PC-3 (cell line): ENCODE data around the gene CBFA2T3. TPM values are rescaled to one million over a fixed set of nuclear protein-coding genes. Genes with fewer than 3 reads are reported as not detected.

Experiments
- ATAC-seq: fragments of 200-7000 bp; cut with Tn5 transposase; 2 replicates; pipeline ENCODE4 v1.9.1; 2020; ENCODE audit warnings: mild to moderate bottlenecking, moderate library complexity
- BruUV-seq: library from RNA; stranded (reverse); fragments of 400-500 nt; replicated peaks from 2 replicates; lab custom pipeline; 2021; lab: Mats Ljungman, UMichigan
- CTCF ChIA-PET: fragments of 300-600 bp; sonication (Branson Sonifier 250); formaldehyde crosslinking; loops from one replicate; lab custom pipeline; 2022; ENCODE audit warnings: antibody characterized with exemption; lab: Charles Lee
- POLR2A ChIA-PET: fragments of 300-600 bp; sonication (Branson Sonifier 250); formaldehyde crosslinking; loops from one replicate; lab custom pipeline; 2022; ENCODE audit warnings: antibody characterized with exemption; ENCODE audit not compliant: unreplicated experiment; lab: Charles Lee
- DNase-seq: peaks from one replicate; pipeline ENCODE4 v3.0.0-alpha.2; 2015
- H2AFZ ChIP-seq: fragments of 300-600 bp; sonication (generic); 2 replicates; pipeline ENCODE4 v1.6.0; 2016; ENCODE audit warnings: antibody characterized with exemption, low read length
- H3F3A ChIP-seq: fragments of 300-600 bp; sonication (generic); one replicate; pipeline ENCODE4 v1.6.0; 2017; ENCODE audit warnings: antibody characterized with exemption, low read length, control low read depth, mild to moderate bottlenecking; ENCODE audit not compliant: unreplicated experiment
- H3K27ac ChIP-seq: fragments of 300-600 bp; sonication (generic); 2 replicates; pipeline ENCODE4 v1.5.1; 2016; ENCODE audit warnings: mild to moderate bottlenecking, low read length
- H3K27me3 ChIP-seq: fragments of 300-600 bp; sonication (generic); 2 replicates; pipeline ENCODE4 v1.6.1; 2016; ENCODE audit warnings: low read length, mixed read lengths
- H3K36me3 ChIP-seq: fragments of 300-600 bp; sonication (generic); 2 replicates; pipeline ENCODE4 v1.6.1; 2016; ENCODE audit warnings: low read depth, mixed run types, low read length, mixed read lengths
- H3K4me1 ChIP-seq: fragments of 300-600 bp; sonication (generic); 2 replicates; pipeline ENCODE4 v1.5.1; 2016; ENCODE audit warnings: low read length; ENCODE audit not compliant: insufficient read depth
- H3K4me2 ChIP-seq: fragments of 300-600 bp; sonication (generic); 2 replicates; pipeline ENCODE4 v1.6.0; 2016; ENCODE audit warnings: low read length
- H3K4me3 ChIP-seq: fragments of 300-600 bp; sonication (generic); 2 replicates; pipeline ENCODE4 v1.5.1; 2016; ENCODE audit warnings: mild to moderate bottlenecking, low read length, mixed read lengths
- H3K79me2 ChIP-seq: fragments of 300-600 bp; sonication (generic); 2 replicates; pipeline ENCODE4 v1.6.1; 2017; ENCODE audit warnings: low read length, mixed read lengths
- H3K9ac ChIP-seq: fragments of 300-600 bp; sonication (generic); 2 replicates; pipeline ENCODE4 v1.6.0; 2016; ENCODE audit warnings: mild to moderate bottlenecking, low read length
- H3K9me2 ChIP-seq: fragments of 300-600 bp; sonication (generic); replicated peaks from 2 replicates; pipeline ENCODE4 v1.6.1; 2016; ENCODE audit warnings: mixed run types, low read length, mixed read lengths
- H3K9me3 ChIP-seq: fragments of 300-600 bp; sonication (generic); 2 replicates; pipeline ENCODE4 v1.6.1; 2016; ENCODE audit warnings: low read length, mixed read lengths
- H4K20me1 ChIP-seq: fragments of 300-600 bp; sonication (generic); 2 replicates; pipeline ENCODE4 v1.6.1; 2016; ENCODE audit warnings: low read length, mixed read lengths
- EZH2 ChIP-seq: fragments of 300-600 bp; sonication (generic); IDR thresholded peaks from one replicate; pipeline ENCODE4 v1.6.1; 2017; ENCODE audit warnings: antibody characterized with exemption, mild to moderate bottlenecking, low read length; ENCODE audit not compliant: unreplicated experiment
- EZH2phosphoT487 ChIP-seq: fragments of 300-600 bp; sonication (generic); IDR thresholded peaks from 2 replicates; pipeline ENCODE4 v1.6.1; 2018; ENCODE audit warnings: mild to moderate bottlenecking, antibody characterized with exemption, low read length, borderline replicate concordance
- intact Hi-C: fragments of 100-400 bp; cut with micrococcal nuclease; formaldehyde crosslinking; loops from 2 replicates; pipeline ENCODE4 v1.9.0; 2023
- total RNA-seq: library from RNA; depleted of rRNA; stranded (reverse); fragments of >200 nt; gene quantifications from 2 replicates; pipeline ENCODE4 v1.2.3, GENCODE V29; 2014
- TF ChIP-seq, protein P1 (sequence below): fragments of 300-600 bp; sonication (generic); conservative IDR thresholded peaks from 2 replicates; pipeline ENCODE4 v1.5.1; 2017; ENCODE audit warnings: antibody characterized with exemption, low read depth, mild to moderate bottlenecking, low read length

The CBFA2T3 gene
- total RNA-seq, 1 experiment from 2014 or later, result not detected

DNA sequence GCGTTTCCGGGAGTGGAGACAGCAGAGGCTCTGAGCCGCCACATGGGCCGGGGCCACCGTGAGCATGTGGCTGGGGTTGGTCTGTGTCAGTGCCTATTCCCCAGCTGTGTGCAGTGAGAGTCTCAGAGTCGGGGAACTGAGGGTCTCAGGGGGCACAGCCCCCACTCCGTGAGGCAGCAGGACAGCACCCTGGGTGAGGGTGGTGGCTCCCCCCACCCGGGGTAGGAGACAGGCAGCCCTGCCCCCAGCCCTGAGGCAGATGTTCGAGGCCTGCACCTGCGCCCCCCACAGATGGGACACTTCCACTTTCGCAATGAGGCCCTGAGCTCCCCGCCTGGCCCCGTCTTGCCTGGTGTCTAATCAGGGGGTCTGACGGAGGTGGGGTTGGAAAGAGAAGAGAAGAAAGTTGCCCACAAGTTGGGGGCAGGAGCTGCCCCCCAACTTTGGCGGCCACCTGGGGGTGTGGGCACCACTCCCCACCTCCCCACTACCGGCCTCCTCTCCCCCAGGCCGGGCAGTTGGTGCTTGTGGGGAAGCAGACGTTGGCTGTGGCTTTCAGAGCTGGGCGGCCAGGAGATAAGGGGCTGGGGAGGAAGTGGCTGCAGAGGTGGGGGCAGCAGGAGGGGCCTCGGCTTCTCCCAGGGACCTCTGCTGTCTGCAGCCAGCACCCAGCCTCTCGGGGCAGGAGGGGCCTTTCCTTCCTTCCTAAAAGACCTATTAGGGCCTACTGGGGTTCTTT, 1.8 kb upstream of the CBFA2T3 start:
- Histone ChIP-seq H3F3A (no peaks in the 10 kb centered on the region), H3K27ac (no peak overlapping the region), H3K79me2 (no peaks in the 10 kb centered on the region), H3K4me1 (no peaks in the 10 kb centered on the region), H2AFZ (no peak overlapping the region), H3K27me3 (no peaks in the 10 kb centered on the region), H3K4me2 (no peak overlapping the region), H3K36me3 (no peaks in the 10 kb centered on the region), H3K9me2 (no peaks in the 10 kb centered on the region), H3K9ac (no peak overlapping the region), H4K20me1 (no peaks in the 10 kb centered on the region), H3K9me3 (no peaks in the 10 kb centered on the region), H3K4me3 (no peak overlapping the region)
- TF ChIP-seq, protein P1, sequence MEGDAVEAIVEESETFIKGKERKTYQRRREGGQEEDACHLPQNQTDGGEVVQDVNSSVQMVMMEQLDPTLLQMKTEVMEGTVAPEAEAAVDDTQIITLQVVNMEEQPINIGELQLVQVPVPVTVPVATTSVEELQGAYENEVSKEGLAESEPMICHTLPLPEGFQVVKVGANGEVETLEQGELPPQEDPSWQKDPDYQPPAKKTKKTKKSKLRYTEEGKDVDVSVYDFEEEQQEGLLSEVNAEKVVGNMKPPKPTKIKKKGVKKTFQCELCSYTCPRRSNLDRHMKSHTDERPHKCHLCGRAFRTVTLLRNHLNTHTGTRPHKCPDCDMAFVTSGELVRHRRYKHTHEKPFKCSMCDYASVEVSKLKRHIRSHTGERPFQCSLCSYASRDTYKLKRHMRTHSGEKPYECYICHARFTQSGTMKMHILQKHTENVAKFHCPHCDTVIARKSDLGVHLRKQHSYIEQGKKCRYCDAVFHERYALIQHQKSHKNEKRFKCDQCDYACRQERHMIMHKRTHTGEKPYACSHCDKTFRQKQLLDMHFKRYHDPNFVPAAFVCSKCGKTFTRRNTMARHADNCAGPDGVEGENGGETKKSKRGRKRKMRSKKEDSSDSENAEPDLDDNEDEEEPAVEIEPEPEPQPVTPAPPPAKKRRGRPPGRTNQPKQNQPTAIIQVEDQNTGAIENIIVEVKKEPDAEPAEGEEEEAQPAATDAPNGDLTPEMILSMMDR, result no peak
- TF ChIP-seq EZH2phosphoT487 (no peak), EZH2 (no peak)
- DNase-seq, result no peak
- CTCF ChIA-PET, result no interaction called here
- no peak for ATAC-seq
- BruUV-seq, result no TSS peak
- POLR2A ChIA-PET, result no interaction called here
- intact Hi-C loops, result no loop called here

DNA sequence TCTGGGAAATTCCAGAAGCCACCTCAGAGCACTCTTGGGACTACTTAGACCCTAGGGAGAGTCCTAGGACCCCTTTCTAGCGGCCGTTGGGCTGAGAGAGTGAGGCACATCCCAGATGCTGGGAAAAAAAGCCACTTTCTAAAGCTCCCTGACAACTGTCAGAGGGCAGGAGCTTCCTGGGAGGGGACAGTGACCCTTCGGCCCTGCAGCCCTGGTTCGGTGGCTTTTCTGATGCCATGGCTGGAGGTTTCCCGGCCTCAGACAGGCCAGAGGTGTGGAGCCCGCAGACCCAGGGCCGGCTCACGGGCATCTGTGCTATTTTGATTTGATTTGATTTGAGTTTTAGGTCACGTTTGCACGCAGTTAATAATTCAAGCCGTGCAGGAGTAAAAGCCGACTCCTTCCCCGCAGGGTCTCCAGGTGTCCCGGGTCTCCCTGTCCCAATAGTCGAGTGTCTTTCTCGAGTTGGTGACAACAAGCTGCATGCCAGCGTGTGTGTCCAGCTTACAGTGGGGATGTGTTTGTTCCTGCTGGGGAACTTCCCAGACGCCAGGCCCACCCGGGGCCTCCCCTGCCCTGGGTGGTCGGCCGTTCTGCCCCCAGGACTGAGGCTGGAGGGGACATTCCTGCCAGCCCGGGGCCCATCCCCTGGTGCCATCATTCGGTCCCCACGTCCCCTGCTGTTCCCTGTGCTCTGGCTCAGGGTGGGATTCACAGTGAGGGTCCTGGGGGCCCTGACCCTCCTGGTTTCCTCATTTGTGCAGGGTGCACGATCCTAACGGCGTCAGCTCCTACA, 1.0 kb upstream of the CBFA2T3 start:
- H3K36me3 ChIP-seq, result no peaks in the 10 kb centered on the region
- ATAC-seq (no peak), DNase-seq (no peak)
- no peaks in the 10 kb centered on the region for H3F3A ChIP-seq
- no peak overlapping the region for H3K4me3 ChIP-seq
- no peaks in the 10 kb centered on the region for H3K79me2 ChIP-seq
- H3K27me3 ChIP-seq, result no peaks in the 10 kb centered on the region
- H3K9me3 ChIP-seq, result no peaks in the 10 kb centered on the region
- CTCF ChIA-PET, result no interaction called here
- no peaks in the 10 kb centered on the region for H4K20me1 ChIP-seq
- no peaks in the 10 kb centered on the region for H3K4me1 ChIP-seq
- no peak overlapping the region for H2AFZ ChIP-seq
- BruUV-seq, result no TSS peak
- no peak overlapping the region for H3K9ac ChIP-seq
- intact Hi-C loops, result no loop called here
- no peaks in the 10 kb centered on the region for H3K9me2 ChIP-seq
- no peak overlapping the region for H3K4me2 ChIP-seq
- H3K27ac ChIP-seq, result no peak overlapping the region
- TF ChIP-seq, protein P1, result no peak
- TF ChIP-seq EZH2phosphoT487 (no peak), EZH2 (no peak)
- POLR2A ChIA-PET, result no interaction called here
